Spleen (tissue), 7 donors: ENCODE results near the gene HIGD2A.

Experiments
- CTCF ChIP-seq, 11 experiments: fragments of 200-600 bp in 7 of 11; fragments of 450-650 bp in 4 of 11; sonication (generic) in 4 of 11; IDR thresholded peaks in 8 of 11; conservative IDR thresholded peaks in 3 of 11; 1 replicate in 7 of 11; 2 replicates in 4 of 11; pipeline versions ENCODE4 v1.4.0 to v1.8.0; 2016 to 2021; ENCODE audit warnings: antibody characterized with exemption in 11 of 11, inconsistent platforms in 4 of 11, mild to moderate bottlenecking in 1 of 11
- POLR2A ChIP-seq, 3 donors: fragments of 450-650 bp; IDR thresholded peaks; one replicate each; pipeline ENCODE4 v1.5.1; 2017; ENCODE audit warnings: antibody characterized with exemption in 3 of 3, mild to moderate bottlenecking in 1 of 3
- POLR2AphosphoS5 ChIP-seq, 3 donors: sonication (generic); formaldehyde crosslinking; IDR thresholded peaks; one replicate each; pipeline ENCODE4 v1.5.1; 2017; ENCODE audit warnings: antibody characterized with exemption in 3 of 3
- donor health status: DM: no; HTN: no; CAD: no; lungs with moderate emphysema.
- donor health status: DM: no; HTN: no; CAD: no.
- donor health status: DM: no; HTN: no; CAD: no.

GRCh38 chr5:176394881-176395675 lies 6.5 kb downstream of the HIGD2A start:
- no peak for TF ChIP-seq CTCF (IDR thresholded peaks at IDR 0.05 in 8 of 11, conservative IDR thresholded peaks at IDR 0.05 in 3 of 11)
- TF ChIP-seq POLR2AphosphoS5 (IDR thresholded peaks at IDR 0.05), result no peak
- no peak for TF ChIP-seq POLR2A (IDR thresholded peaks at IDR 0.05)
